ENCODE measurements around the gene FAM168A. TPM values are rescaled to one million over a fixed set of nuclear protein-coding genes. Genes with fewer than 3 reads are reported as not detected.

Gene FAM168A
- total and polyA plus RNA-seq, 2 donors (not counting 1 experiment from before 2014, with no cell fraction given) = 16.3 to 23.8 TPM

DNA sequence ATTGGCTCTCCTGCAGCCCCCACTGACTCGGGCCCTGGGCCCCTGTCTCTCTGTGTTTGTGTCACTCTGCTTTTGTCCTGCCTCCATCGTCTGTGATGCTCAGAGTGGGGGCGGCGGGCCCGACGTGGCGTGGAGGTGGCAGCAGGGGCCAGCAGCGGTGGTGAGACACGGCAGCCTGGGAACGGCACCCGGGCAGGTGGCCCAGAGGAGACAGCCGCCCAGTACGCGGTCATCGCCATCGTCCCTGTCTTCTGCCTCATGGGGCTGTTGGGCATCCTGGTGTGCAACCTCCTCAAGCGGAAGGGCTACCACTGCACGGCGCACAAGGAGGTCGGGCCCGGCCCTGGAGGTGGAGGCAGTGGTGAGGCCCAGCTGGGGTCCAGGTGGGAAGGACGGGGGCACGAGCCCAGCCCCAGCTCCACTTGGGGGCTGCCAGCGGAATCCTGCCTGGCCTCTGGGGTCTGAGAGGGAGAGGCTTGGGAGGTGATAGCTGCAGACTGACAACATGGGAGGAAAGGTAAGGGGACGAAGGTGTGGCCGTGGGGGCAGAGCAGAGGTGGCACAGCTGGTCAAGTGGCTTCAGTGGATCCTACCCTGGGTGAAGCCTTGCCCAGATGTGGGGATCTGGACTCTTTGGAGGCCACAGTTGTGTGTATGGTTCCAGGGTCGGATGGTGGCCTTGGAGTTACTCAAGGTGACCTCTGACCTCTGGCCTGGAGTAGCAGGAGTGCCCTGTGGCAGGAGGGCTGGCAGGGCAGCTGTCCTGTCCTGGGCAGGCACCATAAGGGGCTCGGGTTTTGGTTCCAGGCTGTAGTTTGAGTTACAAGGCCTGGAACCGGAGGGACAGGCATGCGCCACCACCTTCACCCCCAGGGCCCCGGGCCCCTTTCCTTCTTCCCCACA lies 205.6 kb downstream of the FAM168A start:
- no peak for DNase-seq (ENCODE audit: low read depth in 2 of 2)
- peaks cover 3% of the 10 kb centered on the region for H3K36me3 ChIP-seq (ENCODE audit: control insufficient read depth, insufficient read depth, low read length)
- no peaks in the 10 kb centered on the region for H3K4me1 ChIP-seq (ENCODE audit: control insufficient read depth, extremely low read depth, insufficient read depth, low read length)
- H3K27me3 ChIP-seq (ENCODE audit: control insufficient read depth, insufficient read depth, low read length) = no peaks in the 10 kb centered on the region
- H3K79me2 ChIP-seq (ENCODE audit: control insufficient read depth, insufficient read depth, low read length) = no peaks in the 10 kb centered on the region
- no peak overlapping the region for H3K27ac ChIP-seq (ENCODE audit: insufficient read depth, low read length)
- no peak for TF ChIP-seq EZH2 (IDR thresholded peaks at IDR 0.05; ENCODE audit: low read length, missing control alignments)
- TF ChIP-seq, protein P1, sequence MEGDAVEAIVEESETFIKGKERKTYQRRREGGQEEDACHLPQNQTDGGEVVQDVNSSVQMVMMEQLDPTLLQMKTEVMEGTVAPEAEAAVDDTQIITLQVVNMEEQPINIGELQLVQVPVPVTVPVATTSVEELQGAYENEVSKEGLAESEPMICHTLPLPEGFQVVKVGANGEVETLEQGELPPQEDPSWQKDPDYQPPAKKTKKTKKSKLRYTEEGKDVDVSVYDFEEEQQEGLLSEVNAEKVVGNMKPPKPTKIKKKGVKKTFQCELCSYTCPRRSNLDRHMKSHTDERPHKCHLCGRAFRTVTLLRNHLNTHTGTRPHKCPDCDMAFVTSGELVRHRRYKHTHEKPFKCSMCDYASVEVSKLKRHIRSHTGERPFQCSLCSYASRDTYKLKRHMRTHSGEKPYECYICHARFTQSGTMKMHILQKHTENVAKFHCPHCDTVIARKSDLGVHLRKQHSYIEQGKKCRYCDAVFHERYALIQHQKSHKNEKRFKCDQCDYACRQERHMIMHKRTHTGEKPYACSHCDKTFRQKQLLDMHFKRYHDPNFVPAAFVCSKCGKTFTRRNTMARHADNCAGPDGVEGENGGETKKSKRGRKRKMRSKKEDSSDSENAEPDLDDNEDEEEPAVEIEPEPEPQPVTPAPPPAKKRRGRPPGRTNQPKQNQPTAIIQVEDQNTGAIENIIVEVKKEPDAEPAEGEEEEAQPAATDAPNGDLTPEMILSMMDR (conservative IDR thresholded peaks at IDR 0.05 in 1 of 2, IDR thresholded peaks at IDR 0.05 in 1 of 2; ENCODE audit: low read depth in 1 of 2, low read length in 2 of 2) = no peak
- H3K9ac ChIP-seq (ENCODE audit: insufficient read depth, low read length) = no peak overlapping the region
- no peaks in the 10 kb centered on the region for H4K20me1 ChIP-seq (ENCODE audit: control insufficient read depth, extremely low read depth, insufficient read depth, low read length)
- no peaks in the 10 kb centered on the region for H3K9me3 ChIP-seq (ENCODE audit: control insufficient read depth, insufficient read depth, low read depth, low read length)
- no peak overlapping the region for H3K4me2 ChIP-seq (ENCODE audit: extremely low read depth, insufficient read depth, low read length)
- H3K4me3 ChIP-seq (replicated peaks in 1 of 4; ENCODE audit: control extremely low read depth in 1 of 4, insufficient read depth in 1 of 4, low read depth in 3 of 4, low read length in 4 of 4) = no peak overlapping the region
- H2AFZ ChIP-seq (ENCODE audit: low read length) = no peak overlapping the region

DNA sequence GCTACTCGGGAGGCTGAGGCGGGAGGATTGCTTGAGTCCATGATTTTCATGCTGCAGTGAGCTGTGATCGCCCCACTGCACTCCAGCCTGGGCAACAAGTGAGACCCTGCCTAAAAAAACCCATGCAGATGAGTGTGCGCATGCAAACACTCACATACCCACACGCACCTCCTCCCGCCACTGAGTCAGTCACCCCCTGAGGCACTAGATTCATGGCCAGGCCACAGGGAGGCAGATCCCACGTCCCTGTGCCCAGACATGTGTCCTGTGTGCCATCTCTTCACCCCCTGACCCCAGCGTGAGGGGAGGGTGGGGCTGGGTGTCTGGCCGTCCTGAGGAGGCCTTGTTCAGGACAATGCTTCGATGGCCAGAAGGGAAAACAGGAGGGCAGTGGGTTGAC lies 206.2 kb downstream of the FAM168A start:
- no peak overlapping the region for H3K4me3 ChIP-seq (replicated peaks in 1 of 4; ENCODE audit: control extremely low read depth in 1 of 4, insufficient read depth in 1 of 4, low read depth in 3 of 4, low read length in 4 of 4)
- no peak for DNase-seq (ENCODE audit: low read depth in 2 of 2)
- H3K9ac ChIP-seq (ENCODE audit: insufficient read depth, low read length) = no peak overlapping the region
- no peaks in the 10 kb centered on the region for H3K4me1 ChIP-seq (ENCODE audit: control insufficient read depth, extremely low read depth, insufficient read depth, low read length)
- no peak overlapping the region for H3K4me2 ChIP-seq (ENCODE audit: extremely low read depth, insufficient read depth, low read length)
- H2AFZ ChIP-seq (ENCODE audit: low read length) = no peak overlapping the region
- TF ChIP-seq, protein P1 (conservative IDR thresholded peaks at IDR 0.05 in 1 of 2, IDR thresholded peaks at IDR 0.05 in 1 of 2; ENCODE audit: low read depth in 1 of 2, low read length in 2 of 2) = no peak
- TF ChIP-seq EZH2 (IDR thresholded peaks at IDR 0.05; ENCODE audit: low read length, missing control alignments) = no peak
- no peak overlapping the region for H3K27ac ChIP-seq (ENCODE audit: insufficient read depth, low read length)
- no peaks in the 10 kb centered on the region for H3K9me3 ChIP-seq (ENCODE audit: control insufficient read depth, insufficient read depth, low read depth, low read length)
- H3K79me2 ChIP-seq (ENCODE audit: control insufficient read depth, insufficient read depth, low read length) = peaks cover 2% of the 10 kb centered on the region
- H3K36me3 ChIP-seq (ENCODE audit: control insufficient read depth, insufficient read depth, low read length) = peaks cover 3% of the 10 kb centered on the region
- no peaks in the 10 kb centered on the region for H3K27me3 ChIP-seq (ENCODE audit: control insufficient read depth, insufficient read depth, low read length)
- H4K20me1 ChIP-seq (ENCODE audit: control insufficient read depth, extremely low read depth, insufficient read depth, low read length) = no peaks in the 10 kb centered on the region

DNA sequence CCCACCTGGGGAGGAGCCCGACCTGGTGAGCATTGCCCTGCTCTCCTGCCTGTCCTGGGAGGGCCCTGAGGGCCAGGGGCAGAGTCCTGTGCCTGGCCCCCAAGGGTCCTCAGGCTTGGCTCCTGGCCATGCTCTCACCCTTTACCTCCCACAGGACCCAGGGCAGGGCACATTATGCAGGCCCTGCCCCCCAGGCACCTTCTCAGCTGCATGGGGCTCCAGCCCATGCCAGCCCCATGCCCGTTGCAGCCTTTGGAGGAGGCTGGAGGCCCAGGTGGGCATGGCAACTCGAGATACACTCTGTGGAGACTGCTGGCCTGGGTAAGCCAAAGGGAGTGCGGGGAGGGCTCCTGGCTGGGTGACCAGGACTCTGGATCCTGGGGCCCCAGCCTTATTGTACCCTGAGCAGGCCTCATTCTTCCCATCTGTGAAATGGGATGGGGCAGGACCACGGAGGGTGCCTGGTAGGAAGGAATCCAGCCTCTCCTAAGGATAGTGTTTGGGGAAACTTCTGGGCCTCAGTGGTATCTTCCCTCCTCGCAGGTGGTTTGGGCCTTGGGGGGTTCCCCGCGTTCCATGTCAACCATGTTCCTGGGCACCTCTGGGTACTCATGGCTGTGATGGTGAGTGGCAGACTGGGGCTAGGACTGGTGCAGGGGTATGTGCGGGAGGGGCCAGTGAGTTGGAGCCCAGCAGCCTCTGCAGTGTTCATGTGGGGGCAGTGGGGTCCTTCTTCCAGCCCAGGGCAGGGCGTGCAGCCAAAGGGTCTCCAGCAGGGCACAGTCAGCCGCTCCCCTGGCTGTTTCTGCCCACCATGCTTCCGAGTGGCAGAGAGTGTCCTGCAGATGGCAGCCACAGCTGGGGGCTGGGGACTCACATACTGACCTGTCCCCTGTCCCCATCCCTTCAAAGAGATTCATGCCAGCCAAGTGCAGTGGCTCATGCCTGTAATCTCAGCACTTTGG lies 207.0 kb downstream of the FAM168A start:
- no peak for DNase-seq (ENCODE audit: low read depth in 2 of 2)
- H3K9me3 ChIP-seq (ENCODE audit: control insufficient read depth, insufficient read depth, low read depth, low read length) = no peaks in the 10 kb centered on the region
- peaks cover 3% of the 10 kb centered on the region for H3K36me3 ChIP-seq (ENCODE audit: control insufficient read depth, insufficient read depth, low read length)
- no peaks in the 10 kb centered on the region for H3K27me3 ChIP-seq (ENCODE audit: control insufficient read depth, insufficient read depth, low read length)
- no peak overlapping the region for H3K4me3 ChIP-seq (replicated peaks in 1 of 4; ENCODE audit: control extremely low read depth in 1 of 4, insufficient read depth in 1 of 4, low read depth in 3 of 4, low read length in 4 of 4)
- peaks cover 3% of the 10 kb centered on the region for H3K79me2 ChIP-seq (ENCODE audit: control insufficient read depth, insufficient read depth, low read length)
- no peaks in the 10 kb centered on the region for H3K4me1 ChIP-seq (ENCODE audit: control insufficient read depth, extremely low read depth, insufficient read depth, low read length)
- H2AFZ ChIP-seq (ENCODE audit: low read length) = no peak overlapping the region
- H3K4me2 ChIP-seq (ENCODE audit: extremely low read depth, insufficient read depth, low read length) = no peak overlapping the region
- H3K27ac ChIP-seq (ENCODE audit: insufficient read depth, low read length) = no peak overlapping the region
- no peak for TF ChIP-seq EZH2 (IDR thresholded peaks at IDR 0.05; ENCODE audit: low read length, missing control alignments)
- no peak overlapping the region for H3K9ac ChIP-seq (ENCODE audit: insufficient read depth, low read length)
- no peaks in the 10 kb centered on the region for H4K20me1 ChIP-seq (ENCODE audit: control insufficient read depth, extremely low read depth, insufficient read depth, low read length)
